Vagina (tissue), 2 donors: ENCODE data around the gene ARMH1. TPM values are rescaled to one million over a fixed set of nuclear protein-coding genes. Genes with fewer than 3 reads are reported as not detected.

Experiments
- DNase-seq, 2 donors: peaks; one replicate each; pipeline ENCODE4 v3.0.0-alpha.2; 2017; ENCODE audit errors: extremely low spot score in 2 of 2
- H3K27ac ChIP-seq: fragments of 200-600 bp; sonication (generic); one replicate; pipeline ENCODE4 v1.5.1; 2019
- H3K27me3 ChIP-seq: fragments of 200-600 bp; sonication (generic); one replicate; pipeline ENCODE4 v1.5.1; 2019
- H3K36me3 ChIP-seq, 2 donors: fragments of 200-600 bp; sonication (generic); one replicate each; pipeline ENCODE4 v1.5.1; 2017 to 2019
- H3K4me1 ChIP-seq: fragments of 200-600 bp; sonication (generic); one replicate; pipeline ENCODE4 v1.5.1; 2019
- H3K4me3 ChIP-seq, 2 donors: fragments of 200-600 bp; sonication (generic); 1 replicate in 1 of 2; 2 replicates in 1 of 2; pipeline ENCODE4 v1.5.1; 2016 to 2019
- H3K9me3 ChIP-seq: fragments of 200-600 bp; sonication (generic); one replicate; pipeline ENCODE4 v1.5.1; 2019
- POLR2A ChIP-seq, 2 donors: fragments of 450-650 bp; IDR thresholded peaks; one replicate each; pipeline ENCODE4 v1.6.1; 2017; ENCODE audit warnings: antibody characterized with exemption in 2 of 2, mild to moderate bottlenecking in 2 of 2, moderate library complexity in 2 of 2
- POLR2AphosphoS5 ChIP-seq, 2 donors: sonication (generic); formaldehyde crosslinking; IDR thresholded peaks; one replicate each; pipeline ENCODE4 v1.9.0; 2017; ENCODE audit warnings: antibody characterized with exemption in 2 of 2, mild to moderate bottlenecking in 2 of 2, low read depth in 1 of 2; ENCODE audit not compliant: insufficient read depth in 1 of 2
- intact Hi-C: fragments of 100-400 bp; cut with DNase I; formaldehyde crosslinking; loops from one replicate; pipeline ENCODE4 v1.15.1; 2023
- total RNA-seq: library from RNA; depleted of rRNA; stranded (reverse); fragments of >200 nt; gene quantifications from one replicate; pipeline ENCODE4 v1.2.3, GENCODE V29; 2016
- TF ChIP-seq, protein P1 (sequence below), 3 experiments: fragments of 450-650 bp in 2 of 3; fragments of 200-600 bp in 1 of 3; sonication (generic) in 1 of 3; IDR thresholded peaks; one replicate each; pipeline ENCODE4 v1.5.1; 2017 to 2019; ENCODE audit warnings: antibody characterized with exemption in 3 of 3, mild to moderate bottlenecking in 2 of 3, moderate library complexity in 2 of 3

ARMH1 gene
- total RNA-seq, 1 donor from 2014 or later, result not detected

DNA sequence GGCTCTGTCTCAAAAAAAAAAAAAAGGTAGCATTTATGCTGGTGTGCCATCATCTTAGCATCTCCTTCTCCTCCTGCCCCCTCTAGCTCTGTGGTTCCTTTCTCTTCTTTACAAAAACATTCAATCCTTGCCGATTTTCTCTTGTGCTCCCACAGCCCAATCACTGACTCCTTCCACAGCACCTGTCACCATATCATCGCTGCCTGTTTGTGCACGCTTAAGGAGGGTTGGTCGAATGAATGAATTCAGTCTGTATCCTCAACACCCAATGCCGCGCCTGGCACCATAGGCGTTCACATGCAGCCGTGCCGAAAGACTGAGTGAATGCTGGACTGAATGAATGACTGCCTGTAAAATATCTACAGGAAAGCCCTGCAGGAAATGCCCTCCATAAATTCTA, 48.5 kb downstream of the ARMH1 start:
- intact Hi-C loops, result no loop called here
- no peaks in the 10 kb centered on the region for H3K27me3 ChIP-seq
- H3K9me3 ChIP-seq, result no peaks in the 10 kb centered on the region
- H3K27ac ChIP-seq, result no peak overlapping the region
- TF ChIP-seq POLR2A (IDR thresholded peaks at IDR 0.05) (no peak), POLR2AphosphoS5 (IDR thresholded peaks at IDR 0.05; ENCODE audit: insufficient read depth in 1 of 2, low read depth in 1 of 2) (no peak)
- TF ChIP-seq, protein P1, sequence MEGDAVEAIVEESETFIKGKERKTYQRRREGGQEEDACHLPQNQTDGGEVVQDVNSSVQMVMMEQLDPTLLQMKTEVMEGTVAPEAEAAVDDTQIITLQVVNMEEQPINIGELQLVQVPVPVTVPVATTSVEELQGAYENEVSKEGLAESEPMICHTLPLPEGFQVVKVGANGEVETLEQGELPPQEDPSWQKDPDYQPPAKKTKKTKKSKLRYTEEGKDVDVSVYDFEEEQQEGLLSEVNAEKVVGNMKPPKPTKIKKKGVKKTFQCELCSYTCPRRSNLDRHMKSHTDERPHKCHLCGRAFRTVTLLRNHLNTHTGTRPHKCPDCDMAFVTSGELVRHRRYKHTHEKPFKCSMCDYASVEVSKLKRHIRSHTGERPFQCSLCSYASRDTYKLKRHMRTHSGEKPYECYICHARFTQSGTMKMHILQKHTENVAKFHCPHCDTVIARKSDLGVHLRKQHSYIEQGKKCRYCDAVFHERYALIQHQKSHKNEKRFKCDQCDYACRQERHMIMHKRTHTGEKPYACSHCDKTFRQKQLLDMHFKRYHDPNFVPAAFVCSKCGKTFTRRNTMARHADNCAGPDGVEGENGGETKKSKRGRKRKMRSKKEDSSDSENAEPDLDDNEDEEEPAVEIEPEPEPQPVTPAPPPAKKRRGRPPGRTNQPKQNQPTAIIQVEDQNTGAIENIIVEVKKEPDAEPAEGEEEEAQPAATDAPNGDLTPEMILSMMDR (IDR thresholded peaks at IDR 0.05), result no peak
- H3K4me3 ChIP-seq, result no peak overlapping the region
- H3K36me3 ChIP-seq, result no peaks in the 10 kb centered on the region
- H3K4me1 ChIP-seq, result no peaks in the 10 kb centered on the region
- no peak for DNase-seq

- Histone ChIP-seq H3K9me3 (no peaks in the 10 kb centered on the region), H3K4me1 (no peaks in the 10 kb centered on the region), H3K36me3 (no peaks in the 10 kb centered on the region), H3K4me3 (no peak overlapping the region), H3K27me3 (no peaks in the 10 kb centered on the region), H3K27ac (no peak overlapping the region)
- no peak for DNase-seq
- intact Hi-C loops, result no loop called here
- no peak for TF ChIP-seq POLR2A (IDR thresholded peaks at IDR 0.05)
- TF ChIP-seq POLR2AphosphoS5 (IDR thresholded peaks at IDR 0.05; ENCODE audit: insufficient read depth in 1 of 2, low read depth in 1 of 2), result no peak
- TF ChIP-seq, protein P1 (IDR thresholded peaks at IDR 0.05), result no peak
Measured at GRCh38 chr1:44723496-44724295, 49.2 kb downstream of the ARMH1 start.

GRCh38 chr1:44724296-44724954, 49.9 kb downstream of the ARMH1 start:
- intact Hi-C loops, result no loop called here
- no peaks in the 10 kb centered on the region for H3K9me3 ChIP-seq
- no peaks in the 10 kb centered on the region for H3K4me1 ChIP-seq
- no peak for DNase-seq
- no peaks in the 10 kb centered on the region for H3K27me3 ChIP-seq
- TF ChIP-seq, protein P1 (IDR thresholded peaks at IDR 0.05), result no peak
- TF ChIP-seq POLR2A (IDR thresholded peaks at IDR 0.05) (no peak), POLR2AphosphoS5 (IDR thresholded peaks at IDR 0.05; ENCODE audit: insufficient read depth in 1 of 2, low read depth in 1 of 2) (no peak)
- H3K36me3 ChIP-seq, result no peaks in the 10 kb centered on the region
- H3K4me3 ChIP-seq, result no peak overlapping the region
- H3K27ac ChIP-seq, result no peak overlapping the region

- H3K4me3 ChIP-seq, result no peak overlapping the region
- H3K4me1 ChIP-seq, result peaks cover 6% of the 10 kb centered on the region
- DNase-seq, result no peak
- H3K27ac ChIP-seq, result no peak overlapping the region
- TF ChIP-seq, protein P1 (IDR thresholded peaks at IDR 0.05), result no peak
- no peaks in the 10 kb centered on the region for H3K9me3 ChIP-seq
- H3K36me3 ChIP-seq, result no peaks in the 10 kb centered on the region
- intact Hi-C loops, result no loop called here
- no peaks in the 10 kb centered on the region for H3K27me3 ChIP-seq
Measured at GRCh38 chr1:44724955-44725698, 50.6 kb downstream of the ARMH1 start.
